H1 (cell line): ENCODE measurements around the gene ITPKC. TPM values are rescaled to one million over a fixed set of nuclear protein-coding genes. Genes with fewer than 3 reads are reported as not detected.

ENCODE experiments used
- CTCF ChIA-PET: fragments of 300-600 bp; sonication (Branson Sonifier 250); formaldehyde crosslinking; loops from one replicate; lab custom pipeline; 2021; ENCODE audit not compliant: partially characterized antibody; lab: Charles Lee
- POLR2A ChIA-PET: fragments of 300-600 bp; sonication (Branson Sonifier 250); formaldehyde crosslinking; loops from one replicate; lab custom pipeline; 2021; ENCODE audit warnings: inconsistent platforms; ENCODE audit not compliant: partially characterized antibody; lab: Charles Lee
- DNase-seq, 2 experiments: peaks; one replicate each; pipeline versions ENCODE4 v3.0.0 to v3.0.0-alpha.2; 2010 to 2022; ENCODE audit warnings: low spot score in 2 of 2, low read depth in 1 of 2, mixed read lengths in 1 of 2
- FAIRE-seq: peaks from 2 replicates; lab custom pipeline; 2011; peaks lifted over from hg19 to GRCh38; lab: Jason Lieb, UNC
- H2AFZ ChIP-seq: 2 replicates; pipeline ENCODE4 v1.8.1; 2012; ENCODE audit warnings: low read length, inconsistent platforms
- H2AK5ac ChIP-seq: 2 replicates; pipeline ENCODE4 v1.6.1; 2013; ENCODE audit warnings: low read depth, low read length
- H2BK120ac ChIP-seq: replicated peaks from 2 replicates; pipeline ENCODE3; 2013; ENCODE audit warnings: low read depth, low read length, inconsistent platforms
- H2BK12ac ChIP-seq: 2 replicates; pipeline ENCODE4 v1.6.1; 2013; ENCODE audit warnings: low read depth, low read length
- H2BK15ac ChIP-seq: 2 replicates; pipeline ENCODE4 v1.6.1; 2013; ENCODE audit warnings: low read length
- H2BK20ac ChIP-seq: 2 replicates; pipeline ENCODE4 v1.6.1; 2013; ENCODE audit warnings: low read length
- H2BK5ac ChIP-seq: 2 replicates; pipeline ENCODE4 v1.6.1; 2013; ENCODE audit warnings: low read depth, low read length
- H3K14ac ChIP-seq: 2 replicates; pipeline ENCODE4 v1.6.1; 2013; ENCODE audit warnings: inconsistent platforms; ENCODE audit not compliant: insufficient read length
- H3K18ac ChIP-seq: 2 replicates; pipeline ENCODE4 v1.6.1; 2013; ENCODE audit warnings: low read length; ENCODE audit errors: extremely low read depth
- H3K23ac ChIP-seq: 2 replicates; pipeline ENCODE4 v1.6.1; 2013; ENCODE audit warnings: inconsistent platforms; ENCODE audit not compliant: insufficient read length
- H3K23me2 ChIP-seq: 2 replicates; pipeline ENCODE4 v1.6.1; 2013; ENCODE audit warnings: low read depth, low read length
- H3K27ac ChIP-seq: 2 replicates; pipeline ENCODE4 v1.6.1; 2011; ENCODE audit warnings: low read depth, low read length, inconsistent platforms
- H3K27me3 ChIP-seq, 4 experiments: replicated peaks in 1 of 4; 1 replicate in 1 of 4; 2 replicates in 3 of 4; pipeline versions ENCODE4 v1.6.1 to v1.8.1; 2011 to 2013; ENCODE audit warnings: low read length in 3 of 4, mild to moderate bottlenecking in 3 of 4, inconsistent platforms in 2 of 4, mixed read lengths in 2 of 4, moderate library complexity in 1 of 4; ENCODE audit not compliant: control insufficient read depth in 3 of 4, insufficient read depth in 3 of 4; ENCODE audit errors: extremely low read depth in 1 of 4
- H3K36me3 ChIP-seq, 4 experiments: 2 replicates each; pipeline versions ENCODE4 v1.6.1 to v1.8.1; 2011 to 2013; ENCODE audit warnings: mild to moderate bottlenecking in 4 of 4, low read length in 3 of 4, moderate library complexity in 2 of 4, control low read depth in 1 of 4, inconsistent platforms in 1 of 4; ENCODE audit not compliant: insufficient read depth in 4 of 4, control insufficient read depth in 2 of 4
- H3K4ac ChIP-seq: replicated peaks from 2 replicates; pipeline ENCODE3; 2013; ENCODE audit warnings: low read length, low read depth, mixed read lengths, inconsistent platforms; ENCODE audit not compliant: insufficient read length
- H3K4me1 ChIP-seq, 4 experiments: replicated peaks in 1 of 4; 1 replicate in 1 of 4; 2 replicates in 3 of 4; pipeline versions ENCODE4 v1.6.1 to v1.8.1; 2011 to 2013; ENCODE audit warnings: low read length in 3 of 4, inconsistent platforms in 2 of 4, mixed read lengths in 1 of 4; ENCODE audit not compliant: insufficient read depth in 4 of 4, control insufficient read depth in 3 of 4
- H3K4me2 ChIP-seq, 2 experiments: 2 replicates each; pipeline versions ENCODE4 v1.6.1 to v1.8.1; 2011 to 2013; ENCODE audit warnings: low read depth in 2 of 2, low read length in 2 of 2, control low read depth in 1 of 2, inconsistent platforms in 1 of 2, mild to moderate bottlenecking in 1 of 2; ENCODE audit not compliant: insufficient read depth in 1 of 2
- H3K4me3 ChIP-seq, 4 experiments: fragments of 200-600, 300-600 bp in 1 of 4; sonication (generic), shearing (Covaris generic), sonication (Bioruptor Twin) in 1 of 4; 2 replicates each; pipeline versions ENCODE4 v1.5.1 to v1.8.1; 2011 to 2016; ENCODE audit warnings: low read length in 4 of 4, low read depth in 3 of 4, control low read depth in 2 of 4, inconsistent platforms in 2 of 4, mild to moderate bottlenecking in 2 of 4, mixed read lengths in 1 of 4, moderate library complexity in 1 of 4; ENCODE audit not compliant: insufficient read depth in 2 of 4; ENCODE audit errors: extremely low read depth in 1 of 4
- H3K56ac ChIP-seq: replicated peaks from 2 replicates; pipeline ENCODE3; 2013; ENCODE audit warnings: low read depth, mild to moderate bottlenecking, mixed read lengths, low read length, inconsistent platforms; ENCODE audit not compliant: insufficient read length
- H3K79me1 ChIP-seq: 2 replicates; pipeline ENCODE4 v1.6.1; 2013; ENCODE audit warnings: low read depth, low read length, control low read depth
- H3K79me2 ChIP-seq, 2 experiments: 2 replicates each; pipeline versions ENCODE4 v1.6.1 to v1.8.1; 2012 to 2013; ENCODE audit warnings: low read length in 2 of 2, mild to moderate bottlenecking in 2 of 2, inconsistent platforms in 1 of 2; ENCODE audit not compliant: insufficient read depth in 2 of 2, control insufficient read depth in 1 of 2
- H3K9ac ChIP-seq, 4 experiments: replicated peaks in 1 of 4; 1 replicate in 1 of 4; 2 replicates in 3 of 4; pipeline versions ENCODE4 v1.6.1 to v1.8.1; 2011 to 2013; ENCODE audit warnings: low read depth in 3 of 4, low read length in 3 of 4, control low read depth in 2 of 4, mild to moderate bottlenecking in 2 of 4, moderate library complexity in 2 of 4, inconsistent platforms in 1 of 4; ENCODE audit errors: extremely low read depth in 1 of 4
- H3K9me3 ChIP-seq, 2 experiments: 2 replicates each; pipeline versions ENCODE4 v1.6.1 to v1.8.1; 2012 to 2013; ENCODE audit warnings: mild to moderate bottlenecking in 2 of 2, moderate library complexity in 2 of 2, control low read depth in 1 of 2, inconsistent platforms in 1 of 2, low read depth in 1 of 2, low read length in 1 of 2, mixed read lengths in 1 of 2; ENCODE audit not compliant: insufficient read depth in 2 of 2
- H4K20me1 ChIP-seq, 2 experiments: replicated peaks in 1 of 2; 2 replicates each; pipeline versions ENCODE3 to v1.8.1; 2011 to 2013; ENCODE audit warnings: inconsistent platforms in 2 of 2, low read length in 2 of 2, mild to moderate bottlenecking in 1 of 2; ENCODE audit not compliant: insufficient read depth in 2 of 2, control insufficient read depth in 1 of 2
- H4K5ac ChIP-seq: 2 replicates; pipeline ENCODE4 v1.6.1; 2013; ENCODE audit warnings: low read length, low read depth, mixed read lengths, inconsistent platforms; ENCODE audit not compliant: insufficient read length
- H4K8ac ChIP-seq: 2 replicates; pipeline ENCODE4 v1.8.0; 2013; ENCODE audit warnings: mild to moderate bottlenecking, moderate library complexity, low read length, inconsistent platforms; ENCODE audit not compliant: insufficient read depth; ENCODE audit errors: extremely low read depth
- H4K91ac ChIP-seq: replicated peaks from 2 replicates; pipeline ENCODE3; 2013; ENCODE audit warnings: low read length, mixed read lengths, inconsistent platforms; ENCODE audit not compliant: insufficient read length
- RBBP5 ChIP-seq: IDR thresholded peaks from 2 replicates; pipeline ENCODE4 v1.7.1; 2012; ENCODE audit warnings: low read depth, mild to moderate bottlenecking, inconsistent platforms, low read length, moderate library complexity, borderline replicate concordance
- WGBS, 2 experiments: shearing (Covaris generic) in 1 of 2; methylation state at CpG; one replicate each; pipeline versions ENCODE4 v1.1.6 to v1.1.7; 2013 to 2015; ENCODE audit warnings: low lambda C conversion rate in 2 of 2, mixed read lengths in 2 of 2, inconsistent platforms in 1 of 2, low coverage in 1 of 2, missing lambda C conversion rate in 1 of 2; ENCODE audit not compliant: insufficient replicate concordance in 2 of 2, insufficient coverage in 1 of 2, insufficient read length in 1 of 2; ENCODE audit errors: extremely low coverage in 1 of 2, missing lambda C conversion rate in 1 of 2; 5-methylcytosine and 5-hydroxymethylcytosine counted together
- polyA plus RNA-seq, 7 experiments: library from polyadenylated mRNA; depleted of rRNA in 3 of 7; stranded (reverse) in 5 of 7; unstranded in 2 of 7; fragments of >200 nt in 5 of 7; fragments of 200-250 nt in 2 of 7; gene quantifications; 1 replicate in 5 of 7; 2 replicates in 1 of 7; 4 replicates in 1 of 7; pipeline versions ENCODE4 v1.2.1 to v1.2.3, GENCODE V29; 2011 to 2013; ENCODE audit warnings: missing spikeins in 2 of 7, mixed read lengths in 2 of 7
- total RNA-seq: library from RNA; stranded (reverse); fragmentation: NEBNext Ultra II Directional; extraction: Animal tissue kit (Norgen Biotek cat#: 25700); gene quantifications from 2 replicates; pipeline ENCODE4 v1.2.1, GENCODE V29; 2021

The ITPKC gene
- total and polyA plus RNA-seq, 2 of the 8 experiments (the other 6 are each of a cell fraction or from before 2014, with no cell fraction given): 5.2 to 8.9 TPM

DNA sequence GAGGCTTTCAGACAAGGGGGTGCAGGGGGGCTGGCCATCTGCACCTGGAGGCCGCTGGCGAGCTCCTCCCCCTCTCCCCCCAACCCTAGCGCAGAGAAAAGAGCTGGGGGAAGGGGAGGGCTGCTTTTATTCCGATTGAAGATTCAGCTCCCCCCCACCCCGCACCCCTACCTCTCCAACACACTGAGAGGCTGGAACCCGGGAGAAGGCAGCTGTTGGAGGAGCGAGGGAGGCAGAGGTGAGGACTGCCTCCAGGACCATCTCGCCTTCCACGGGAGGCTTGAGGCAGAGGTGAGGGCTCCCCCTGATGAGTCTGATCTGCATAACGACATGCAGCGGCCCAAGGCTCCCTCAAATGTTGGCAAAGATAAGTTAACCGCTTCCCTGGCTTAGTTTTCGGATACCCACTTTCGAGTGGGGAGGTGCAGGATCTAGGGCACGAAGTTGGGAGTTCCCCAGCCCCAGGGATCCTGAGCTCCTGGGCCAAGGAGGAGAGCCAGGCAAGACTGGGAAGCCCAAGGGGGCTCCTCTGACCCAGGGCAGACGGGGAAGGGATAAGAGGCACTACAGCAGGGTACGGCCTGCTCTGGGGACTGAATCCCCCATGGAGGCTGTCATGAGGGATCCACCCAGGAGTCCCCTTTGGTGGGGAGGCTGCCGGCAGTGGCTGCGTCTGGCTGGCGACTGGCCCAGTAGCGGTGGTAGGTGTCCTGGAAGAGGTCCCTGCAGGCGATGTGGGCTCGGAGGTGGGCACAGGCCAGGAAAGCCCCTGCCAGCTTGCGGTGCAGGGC is 25.3 kb upstream of the ITPKC start:
- peak overlapping the region; percentile 82 for H2BK120ac ChIP-seq
- H3K27ac ChIP-seq: peak overlapping the region; percentile 86; the same call in 1 of the 2 replicates
- H3K79me1 ChIP-seq: peaks cover 12% of the 10 kb centered on the region
- H3K23me2 ChIP-seq: peaks cover 13% of the 10 kb centered on the region
- POLR2A ChIA-PET: interaction anchor here (0.5 to 3.0 kb wide), 20 partner anchors 8 to 1191 kb away, joined by 3 to 24 read pairs (median 4); partner anchors contain the start of genes ACTMAP, COQ8B, EGLN2 and ITPKC
- no peak overlapping the region for H2AFZ ChIP-seq
- H3K9me3 ChIP-seq: no peaks in the 10 kb centered on the region
- H3K79me2 ChIP-seq: peaks cover 0 to 21% of the 10 kb centered on the region in 2 experiments; a peak in 3 of 4 replicates
- CTCF ChIA-PET: interaction anchor here (0.9 to 3.2 kb wide), 7 partner anchors 10 to 470 kb away, joined by 3 to 15 read pairs (median 3); partner anchors contain the start of genes COQ8B and ITPKC
- peak overlapping the region; percentile 87 for H2BK5ac ChIP-seq
- H3K56ac ChIP-seq: no peak overlapping the region
- H2BK15ac ChIP-seq: peak overlapping the region; percentile 88; the same call in 1 of the 2 replicates
- peak overlapping the region in 1 of 4 experiments; percentile 73; a peak in 3 of 7 replicates for H3K9ac ChIP-seq
- H3K18ac ChIP-seq: peak overlapping the region; percentile 95
- FAIRE-seq (no peak), DNase-seq (peak in 1 of 2 experiments; percentile 59)
- peak overlapping the region in 1 of 4 experiments; percentile 70; a peak in 3 of 8 replicates for H3K4me3 ChIP-seq
- H3K4me2 ChIP-seq: peak overlapping the region; percentile 89 to 94
- H3K27me3 ChIP-seq: no peaks in the 10 kb centered on the region
- H3K23ac ChIP-seq: no peak overlapping the region
- H2BK12ac ChIP-seq: peak overlapping the region; percentile 75
- peak overlapping the region; percentile 86 for H4K8ac ChIP-seq
- WGBS, 2 experiments: 65% methylated on average over 19 of the region's 24 CpGs; no CpG with 5 or more reads in 1 of the 2 experiments
- peak overlapping the region; percentile 90 for H4K91ac ChIP-seq
- H4K5ac ChIP-seq: peak overlapping the region; percentile 78
- no peak overlapping the region for H2BK20ac ChIP-seq
- H2AK5ac ChIP-seq: peak overlapping the region; percentile 28; the same call in 1 of the 2 replicates
- peak overlapping the region; percentile 93 for H3K4ac ChIP-seq
- no peak overlapping the region for H3K14ac ChIP-seq
- peaks cover 0 to 15% (median 8%) of the 10 kb centered on the region in 4 experiments; a peak in 5 of 8 replicates for H3K36me3 ChIP-seq
- peaks cover 6 to 14% of the 10 kb centered on the region in 2 experiments for H4K20me1 ChIP-seq
- peaks cover 0 to 25% (median 15%) of the 10 kb centered on the region in 4 experiments; a peak in 6 of 7 replicates for H3K4me1 ChIP-seq
- 0 out of 2 replicates have a peak, but pooled peaks have one; percentile 0 for TF ChIP-seq RBBP5
